Measurements from ENCODE around the gene SDK2.

SDK2 gene

GRCh38 chr17:73356561-73357170 lies 287.6 kb downstream of the SDK2 start:
- no peak for DNase-seq

GRCh38 chr17:73354423-73355284 lies 289.6 kb downstream of the SDK2 start:
- no peak for DNase-seq

- no peak for DNase-seq
Observed at GRCh38 chr17:73352261-73352660, 292.0 kb downstream of the SDK2 start.

DNA sequence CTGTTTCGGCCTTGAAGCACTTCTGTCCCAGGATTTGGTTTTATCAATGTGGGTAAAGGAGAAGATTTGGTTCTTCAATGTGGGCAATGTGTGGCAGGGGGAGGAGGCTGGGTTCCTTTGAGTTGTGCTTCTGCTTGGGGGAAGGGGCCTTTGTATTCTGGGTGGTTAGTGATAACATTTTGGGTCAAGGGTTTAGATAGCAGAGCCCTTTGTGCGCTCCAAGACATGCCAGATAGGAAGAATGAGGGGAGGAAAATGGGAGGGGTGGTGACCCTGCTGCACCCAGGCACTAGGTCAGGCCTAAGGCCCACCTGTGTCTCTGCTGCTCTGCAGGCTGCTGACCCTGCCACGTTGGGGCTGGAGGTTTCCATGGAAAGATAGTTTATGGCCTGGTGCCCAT lies 292.5 kb downstream of the SDK2 start:
- DNase-seq, result no peak

DNA sequence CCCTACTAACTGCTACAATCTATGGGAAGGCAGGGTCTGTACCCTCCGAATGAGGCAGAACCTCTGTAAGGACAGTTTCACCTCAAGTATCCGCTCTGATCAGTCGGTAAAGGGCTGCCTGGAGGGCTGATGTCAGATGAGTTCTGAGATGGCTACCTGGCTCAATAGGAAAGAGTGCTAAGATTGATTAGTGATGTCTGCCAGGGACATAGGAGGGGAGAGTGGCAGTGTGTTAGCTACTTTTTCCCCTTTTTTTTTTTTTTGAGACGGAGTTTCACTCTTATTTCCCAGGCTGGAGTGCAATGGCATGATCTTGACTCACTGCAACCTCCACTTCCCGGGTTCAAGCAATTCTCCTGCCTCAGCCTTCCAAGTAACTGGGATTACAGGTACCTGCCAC lies 293.4 kb downstream of the SDK2 start:
- DNase-seq, result no peak

DNA sequence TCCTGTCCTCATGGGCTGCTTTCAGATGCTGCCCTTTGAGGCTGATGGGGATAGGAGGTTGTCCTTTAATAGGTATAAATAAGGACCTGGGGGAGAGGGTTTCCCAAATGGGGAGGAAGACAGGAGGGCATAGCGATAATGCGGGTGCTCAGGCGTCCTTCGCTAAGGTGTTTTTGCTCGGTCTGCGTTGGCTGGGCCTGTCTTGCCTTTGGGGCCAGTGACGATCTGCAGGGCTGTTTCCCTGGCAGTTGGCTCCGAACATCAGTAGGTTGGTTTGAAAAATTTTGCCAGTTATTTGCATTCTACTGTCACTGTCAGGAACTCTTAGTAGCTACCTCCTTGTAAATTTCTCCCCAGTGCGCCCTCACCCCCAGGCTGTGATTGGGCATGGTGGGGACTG lies 294.6 kb downstream of the SDK2 start:
- no peak for DNase-seq

DNA sequence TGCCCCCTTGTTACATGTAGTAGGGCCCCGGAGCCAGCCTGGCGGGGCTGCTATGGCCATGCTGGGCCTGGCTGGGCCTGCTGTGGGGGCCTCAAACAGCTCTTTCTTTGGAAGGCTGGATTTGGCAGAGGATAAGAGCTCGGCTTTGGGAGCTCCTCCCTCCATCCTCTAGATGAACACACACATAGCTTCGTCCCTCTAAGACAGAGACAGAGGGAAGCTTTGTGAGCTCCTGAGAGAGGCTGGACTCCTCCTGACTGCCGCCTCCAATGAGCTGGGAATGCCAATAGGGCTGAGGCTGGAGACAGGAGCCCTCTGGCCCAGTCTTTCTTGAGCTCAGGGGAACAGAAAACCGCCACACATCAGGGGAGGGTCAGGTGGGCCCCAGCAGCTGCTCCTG lies 295.1 kb downstream of the SDK2 start:
- DNase-seq, result no peak

DNA sequence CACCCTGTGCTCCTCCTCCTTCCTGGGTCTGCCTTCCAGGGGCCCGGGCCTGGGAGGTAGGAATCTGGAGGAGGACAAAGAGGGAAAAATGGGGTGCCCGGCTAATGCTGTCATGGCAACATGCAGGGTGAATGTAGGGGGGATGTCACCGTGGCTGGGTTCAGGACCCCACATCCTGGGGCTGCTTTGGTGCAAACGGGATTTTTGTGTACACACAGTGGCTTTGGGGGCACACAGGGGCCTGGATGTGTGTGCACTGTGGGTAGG lies 295.5 kb downstream of the SDK2 start:
- no peak for DNase-seq

DNA sequence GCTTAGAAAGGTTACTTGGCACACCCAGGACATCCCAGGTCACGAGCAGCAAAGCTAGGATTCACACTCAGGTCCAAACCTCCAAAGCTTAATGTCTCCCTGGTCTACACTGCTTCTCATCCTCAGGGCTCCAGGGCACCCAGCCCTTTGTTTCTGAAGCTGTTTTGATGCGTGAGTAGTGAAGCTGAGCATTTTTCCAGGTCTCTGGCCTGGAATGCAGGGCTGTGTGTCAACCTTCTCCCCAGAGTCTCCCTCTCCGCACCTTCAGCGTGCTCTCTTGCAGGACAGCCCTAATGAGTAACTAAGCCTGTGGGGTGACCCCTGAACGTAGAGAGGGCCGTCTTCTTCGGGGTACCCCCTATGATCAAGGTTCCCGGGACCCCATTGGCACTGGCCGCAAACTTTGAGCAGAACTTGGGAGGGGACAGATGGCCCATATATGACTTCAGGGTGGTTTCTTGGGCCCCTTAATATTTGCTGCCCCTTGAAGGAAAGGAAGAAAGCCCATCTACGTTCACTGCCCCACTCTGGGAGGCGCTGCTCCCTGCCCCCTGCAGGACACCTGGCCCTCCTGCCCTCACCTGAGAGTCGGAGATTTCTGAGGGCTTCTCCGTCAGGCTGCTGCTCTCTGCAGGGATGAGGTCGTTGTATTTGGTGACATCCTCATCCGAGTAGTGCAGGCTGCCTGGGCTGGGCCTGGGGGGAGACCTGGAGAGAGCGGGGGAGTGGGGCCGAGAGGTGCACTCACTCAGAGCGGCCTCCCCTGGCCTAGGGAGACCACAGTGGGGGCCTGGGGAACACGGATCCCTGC lies 296.0 kb downstream of the SDK2 start:
- no peak for DNase-seq

DNA sequence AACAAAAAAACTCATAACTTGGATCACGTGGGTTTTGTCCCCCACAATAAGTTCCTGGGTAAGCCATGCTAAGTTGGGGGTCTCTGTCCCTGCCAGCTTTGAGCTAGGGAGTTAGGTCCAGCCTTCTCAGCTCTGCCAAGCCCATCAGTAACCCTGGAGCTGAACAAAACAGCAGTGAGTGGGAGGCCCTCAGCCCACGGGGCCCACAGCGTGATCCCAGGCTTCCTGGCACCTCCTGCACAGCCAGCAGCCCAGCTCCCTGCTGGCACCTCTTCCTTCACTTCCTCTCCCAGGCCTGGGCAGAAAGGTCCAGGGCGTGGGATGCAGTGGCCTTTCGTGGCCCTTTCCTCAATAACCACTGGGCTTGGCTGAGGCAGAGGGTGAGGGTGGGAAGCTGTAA lies 296.9 kb downstream of the SDK2 start:
- DNase-seq, result no peak

DNA sequence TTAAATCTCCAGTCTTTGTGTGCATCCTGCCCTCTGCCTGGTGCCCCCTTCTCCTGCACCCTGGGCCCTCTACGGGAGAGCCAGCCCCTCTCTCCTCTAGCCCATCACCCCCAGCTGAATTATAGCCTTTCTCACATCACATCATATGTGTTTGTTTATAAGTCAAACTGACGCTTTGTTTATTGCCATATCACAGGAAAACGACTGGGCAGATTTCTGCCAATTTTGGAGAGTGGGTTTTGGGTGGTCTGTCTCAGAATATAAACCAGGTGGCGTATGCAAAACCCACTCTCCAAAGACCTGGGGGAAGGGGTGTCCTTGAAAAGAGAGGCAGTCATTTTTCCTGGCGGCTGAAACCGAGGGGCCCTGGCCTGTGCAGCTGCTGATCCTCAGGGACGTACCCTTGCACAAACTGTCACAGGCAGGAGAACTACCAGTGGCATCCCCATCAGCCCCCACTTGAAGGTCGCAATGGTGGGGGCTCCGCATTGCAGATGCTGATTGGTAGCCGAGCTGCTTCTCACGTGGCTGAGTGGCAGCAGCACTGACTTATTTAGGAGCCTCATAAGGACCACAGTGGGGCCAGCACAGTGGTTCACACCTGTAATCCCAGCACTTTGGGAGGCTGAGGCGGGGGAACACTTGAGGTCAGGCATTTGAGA lies 297.6 kb downstream of the SDK2 start:
- DNase-seq, result no peak

DNA sequence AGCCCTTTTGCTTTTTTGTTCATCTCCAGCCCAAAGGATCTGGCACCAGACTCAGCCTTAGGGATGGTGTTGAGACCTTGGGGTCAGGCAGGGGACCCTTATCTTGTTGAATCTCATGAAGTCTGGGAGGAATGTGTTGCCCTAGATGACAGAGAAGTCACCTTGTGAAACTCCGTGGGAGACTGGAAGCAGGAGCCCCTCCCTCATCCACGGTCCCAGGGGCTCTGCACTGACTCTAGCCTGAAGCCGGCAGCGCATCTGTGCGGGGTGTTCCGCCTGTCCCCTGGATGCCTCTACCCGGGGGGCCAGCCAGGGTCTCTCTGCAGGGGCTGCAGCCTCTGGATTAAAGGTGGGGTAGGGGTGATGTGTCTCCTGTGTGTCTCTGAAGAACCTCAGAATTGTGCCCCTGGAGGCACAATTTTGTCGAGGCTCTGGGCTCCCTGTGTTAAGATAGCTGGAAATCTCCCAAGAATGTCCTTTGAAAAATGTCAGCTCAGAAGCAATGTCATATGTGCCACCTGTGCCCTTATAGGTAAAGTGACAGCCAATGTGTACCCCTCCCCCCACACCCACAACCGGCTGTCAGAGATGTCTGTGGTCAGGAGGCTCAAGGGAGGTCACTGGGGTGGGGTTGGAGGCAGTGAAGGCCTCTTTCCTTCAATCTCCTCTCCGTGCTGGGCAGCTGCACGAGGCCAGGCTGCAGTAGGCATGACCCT lies 300.3 kb downstream of the SDK2 start:
- no peak for DNase-seq

- no peak for DNase-seq
Observed at GRCh38 chr17:73343168-73343634, 301.0 kb downstream of the SDK2 start.

DNA sequence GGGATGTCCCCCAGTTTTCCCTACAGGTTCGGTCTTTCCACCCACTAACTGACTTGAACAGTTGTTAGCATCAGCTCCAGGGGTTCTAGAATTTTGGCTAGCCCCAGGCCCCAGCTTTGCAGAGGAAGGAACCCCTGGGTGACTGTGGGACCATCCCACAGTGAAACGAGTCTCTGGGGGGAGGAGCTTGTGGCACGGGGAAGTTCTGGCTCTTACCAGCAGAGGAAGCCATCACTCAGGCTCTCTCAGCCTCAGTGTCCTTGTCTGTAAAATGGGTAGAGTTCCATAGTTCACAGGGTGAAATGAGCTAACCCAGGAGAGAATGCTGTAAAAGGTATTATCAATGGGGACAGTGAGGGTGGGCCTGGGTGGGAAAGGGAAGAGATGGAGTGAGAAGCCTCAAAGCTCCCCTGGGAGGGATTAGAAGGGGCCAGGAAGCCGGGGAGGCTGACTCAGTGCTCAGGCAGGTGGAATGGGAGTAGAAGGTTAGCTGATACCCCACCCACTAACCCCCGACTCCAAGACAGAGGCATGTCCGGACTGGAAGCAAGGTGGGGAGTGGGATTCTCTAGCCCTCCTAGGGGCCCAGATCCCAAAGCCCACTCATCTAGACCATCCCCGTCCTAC lies 301.6 kb downstream of the SDK2 start:
- DNase-seq, result no peak

DNA sequence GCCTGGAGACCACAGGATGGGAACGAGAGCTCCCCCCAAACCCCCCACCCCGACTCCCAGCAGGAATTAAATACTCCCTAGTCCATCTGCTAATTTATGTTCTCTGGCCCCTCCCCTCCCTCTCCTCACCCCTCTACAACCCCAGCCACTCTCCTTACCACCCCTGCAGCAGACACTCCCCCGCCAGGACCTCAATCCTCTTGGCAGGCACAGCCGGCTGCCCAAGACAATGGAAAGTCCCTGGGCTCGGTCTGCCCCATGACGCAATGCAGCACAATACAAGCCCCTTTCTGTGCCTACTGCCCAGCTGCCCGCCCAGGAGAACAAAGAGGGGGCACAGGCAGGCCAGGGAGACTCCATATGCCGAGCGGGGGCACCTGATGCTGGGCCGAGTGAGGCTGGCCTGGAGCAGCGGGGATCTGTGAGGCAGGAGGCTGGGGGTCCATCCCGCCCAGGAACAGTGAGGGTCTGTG lies 302.2 kb downstream of the SDK2 start:
- DNase-seq, result no peak

DNA sequence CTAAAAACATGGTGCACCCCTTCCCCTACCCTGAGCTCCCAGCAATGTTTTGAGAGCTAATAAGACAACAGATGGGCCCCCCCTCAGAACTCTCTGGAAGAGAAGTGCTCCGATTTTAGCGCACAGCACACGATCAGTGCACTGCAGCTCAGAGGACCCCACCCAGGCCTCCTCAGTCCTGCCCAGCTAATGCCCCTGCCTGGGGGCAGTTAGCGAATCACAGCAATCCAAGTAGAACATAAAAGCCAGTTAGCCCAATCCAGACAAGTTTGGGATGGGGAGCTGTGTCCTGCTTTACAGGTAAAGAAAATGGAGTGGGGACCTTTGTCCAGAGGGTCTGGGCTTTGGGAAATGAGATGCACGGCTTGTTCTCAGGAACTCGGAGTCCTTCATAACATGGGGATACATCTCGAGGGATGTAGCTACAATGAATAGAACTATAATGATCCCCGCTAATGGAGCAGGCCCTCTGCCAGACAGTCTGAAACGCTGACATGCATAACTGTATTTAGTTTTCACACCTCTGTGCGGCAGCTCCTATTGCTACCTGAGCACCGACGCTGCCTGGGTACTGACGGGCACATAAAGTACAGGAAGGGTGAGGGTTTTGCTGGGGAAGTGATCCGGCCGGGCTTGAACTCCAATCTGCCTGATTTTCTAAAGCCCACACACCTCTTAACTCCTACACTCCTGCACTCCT lies 302.7 kb downstream of the SDK2 start:
- DNase-seq, result no peak

- DNase-seq, result no peak
Observed at GRCh38 chr17:73340093-73340596, 304.1 kb downstream of the SDK2 start.

DNA sequence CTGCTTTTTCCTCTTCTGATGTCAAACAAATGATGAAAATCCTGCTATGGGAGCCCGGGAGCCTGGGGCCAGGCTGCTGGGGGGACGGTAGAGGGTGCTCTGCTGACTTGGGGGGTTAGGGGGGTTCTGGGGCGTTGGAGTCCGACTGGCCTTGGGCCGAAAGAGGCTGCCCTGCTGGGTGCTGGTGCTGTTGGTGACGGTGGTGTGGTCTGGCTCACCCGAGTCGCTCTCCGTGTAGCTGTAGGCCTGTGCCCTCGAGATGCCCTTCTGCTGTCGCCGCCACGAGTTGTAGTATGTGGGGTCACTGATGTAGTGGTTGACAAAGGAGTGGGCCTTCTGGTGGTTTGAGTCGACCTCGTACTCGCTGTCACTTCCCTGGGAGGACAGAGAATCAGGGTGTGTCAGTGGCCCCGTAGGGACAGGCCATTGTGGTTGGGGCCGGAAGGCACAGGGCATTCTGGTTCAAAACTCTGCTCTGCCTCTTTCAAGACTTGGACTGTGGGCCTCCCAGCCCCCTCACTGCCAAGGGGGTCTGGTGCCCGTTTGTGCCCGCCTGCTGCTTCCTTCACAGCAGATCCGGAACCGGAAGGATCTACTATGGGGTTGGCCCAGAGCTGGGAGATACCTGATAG lies 305.6 kb downstream of the SDK2 start:
- no peak for DNase-seq

DNA sequence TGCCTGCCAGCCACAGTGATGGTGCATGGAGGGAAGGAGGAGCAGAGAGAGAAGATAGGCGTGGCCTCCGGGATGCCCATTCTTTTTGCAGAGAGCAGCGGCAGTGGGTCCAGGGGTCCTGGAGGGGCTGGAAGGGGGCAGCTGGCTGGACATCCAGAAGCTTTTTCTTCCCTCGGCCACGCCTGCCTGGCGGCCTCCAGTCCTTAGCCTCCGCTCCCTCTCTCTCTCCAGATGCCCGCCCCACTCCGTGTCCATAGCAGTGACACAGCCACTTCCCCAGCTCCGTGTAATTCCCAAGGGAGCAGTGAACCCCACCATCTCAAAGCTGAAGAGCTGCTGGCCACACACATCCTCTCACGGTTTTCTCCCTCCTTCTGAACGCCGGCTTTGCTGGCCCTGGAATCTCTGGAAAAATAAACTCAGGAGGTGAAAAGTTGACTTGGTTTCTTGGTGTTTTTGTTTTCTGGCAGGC lies 306.2 kb downstream of the SDK2 start:
- DNase-seq, result no peak

- DNase-seq, result no peak
Observed at GRCh38 chr17:73337330-73337710, 306.9 kb downstream of the SDK2 start.
